GM12892 (cell line): ENCODE results near the gene EFNA5.

Source experiments
- DNase-seq: peaks from one replicate; pipeline ENCODE4 v3.0.0; 2011; ENCODE audit not compliant: insufficient read length
- FAIRE-seq: peaks from 2 replicates; lab custom pipeline; 2011; peaks lifted over from hg19 to GRCh38; lab: Jason Lieb, UNC
- POLR2A ChIP-seq: IDR thresholded peaks from 2 replicates; pipeline ENCODE4 v1.6.1; 2011; ENCODE audit warnings: low read depth, low read length, control low read depth
- POLR2AphosphoS5 ChIP-seq: IDR thresholded peaks from 2 replicates; pipeline ENCODE4 v1.6.1; 2011; ENCODE audit warnings: low read depth, low read length, control low read depth
- TAF1 ChIP-seq: IDR thresholded peaks from 2 replicates; pipeline ENCODE4 v1.6.1; 2011; ENCODE audit warnings: low read depth, mild to moderate bottlenecking, control low read depth, low read length, borderline replicate concordance

EFNA5 gene

DNA sequence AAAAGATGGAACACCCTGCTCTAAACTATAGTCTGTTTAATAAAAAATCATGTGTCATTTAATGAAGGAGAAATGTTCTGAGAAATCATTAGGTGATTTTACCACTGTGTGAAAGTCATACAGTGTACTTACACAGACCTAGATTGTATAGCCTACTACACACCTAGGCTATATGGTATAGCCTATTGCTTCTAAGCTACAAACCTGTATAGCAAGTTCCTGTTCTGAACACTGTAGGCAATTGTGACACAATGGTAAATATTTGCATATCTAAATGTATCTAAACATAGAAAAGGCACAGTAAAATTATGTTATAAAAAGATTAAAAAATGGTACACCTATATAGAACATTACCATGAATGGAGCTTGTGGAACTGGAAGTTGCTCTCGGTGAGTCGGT is 40.6 kb downstream of the EFNA5 start:
- FAIRE-seq, result no peak
- TF ChIP-seq POLR2AphosphoS5 (no peak), TAF1 (no peak), POLR2A (no peak)

GRCh38 chr5:107624235-107624634 is 46.5 kb downstream of the EFNA5 start:
- TF ChIP-seq TAF1 (no peak), POLR2AphosphoS5 (no peak), POLR2A (no peak)
- DNase-seq (no peak), FAIRE-seq (no peak)

More for the DNA sequence above, 40.6 kb downstream of the EFNA5 start:
- DNase-seq, result no peak

- DNase-seq (no peak), FAIRE-seq (no peak)
- TF ChIP-seq POLR2AphosphoS5 (no peak), TAF1 (no peak), POLR2A (no peak)
These were observed 49.6 kb downstream of the EFNA5 start for GRCh38 chr5:107621089-107621488.

DNA sequence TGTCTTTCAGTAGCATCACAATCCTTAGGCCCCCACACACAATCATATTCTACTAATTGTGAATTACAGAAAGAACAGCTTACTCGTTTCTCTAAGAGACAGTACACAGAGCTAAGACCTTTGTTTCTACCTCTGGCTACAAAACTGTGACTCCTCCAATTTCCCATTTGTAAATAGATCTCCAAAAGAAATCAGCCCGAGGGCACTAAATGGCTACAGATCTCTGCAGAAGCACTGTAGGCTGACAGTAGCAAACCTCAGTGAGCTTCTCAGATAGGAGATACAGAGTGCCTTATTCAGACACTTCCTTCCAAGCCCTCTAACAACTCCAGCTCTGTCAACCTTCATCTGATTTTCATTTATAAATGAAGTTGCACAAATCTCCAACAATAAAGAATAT is 51.0 kb downstream of the EFNA5 start:
- TF ChIP-seq POLR2A (no peak), POLR2AphosphoS5 (no peak), TAF1 (no peak)
- no peak for DNase-seq
- FAIRE-seq, result no peak

- FAIRE-seq (no peak), DNase-seq (no peak)
- TF ChIP-seq TAF1 (no peak), POLR2AphosphoS5 (no peak), POLR2A (no peak)
These were observed 52.5 kb downstream of the EFNA5 start for GRCh38 chr5:107618242-107618641.

DNA sequence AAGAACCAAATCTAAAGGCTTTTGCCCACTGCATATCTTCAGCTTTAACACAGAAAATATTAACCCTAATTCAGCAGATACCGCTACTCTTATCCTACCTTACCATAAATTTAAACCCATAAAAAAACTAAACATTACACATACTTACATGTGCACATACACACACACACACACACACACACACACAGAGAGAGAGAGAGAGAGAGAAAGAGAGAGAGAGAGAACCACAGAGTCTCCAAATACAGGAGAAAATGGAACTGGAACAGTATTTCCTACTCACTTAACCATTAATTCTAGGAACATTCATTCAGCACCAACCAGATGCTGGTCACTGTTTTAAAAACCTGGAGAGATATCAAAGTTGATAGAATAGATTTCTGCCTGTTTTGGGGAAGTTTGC is 53.7 kb downstream of the EFNA5 start:
- FAIRE-seq (no peak), DNase-seq (no peak)
- TF ChIP-seq POLR2A (no peak), POLR2AphosphoS5 (no peak), TAF1 (no peak)

- DNase-seq (no peak), FAIRE-seq (no peak)
- TF ChIP-seq POLR2A (no peak), POLR2AphosphoS5 (no peak), TAF1 (no peak)
These were observed 54.5 kb downstream of the EFNA5 start for GRCh38 chr5:107616213-107616612.

GRCh38 chr5:107615299-107615817 is 55.4 kb downstream of the EFNA5 start:
- TF ChIP-seq POLR2A (no peak), POLR2AphosphoS5 (no peak), TAF1 (no peak)
- FAIRE-seq, result no peak
- DNase-seq, result no peak

DNA sequence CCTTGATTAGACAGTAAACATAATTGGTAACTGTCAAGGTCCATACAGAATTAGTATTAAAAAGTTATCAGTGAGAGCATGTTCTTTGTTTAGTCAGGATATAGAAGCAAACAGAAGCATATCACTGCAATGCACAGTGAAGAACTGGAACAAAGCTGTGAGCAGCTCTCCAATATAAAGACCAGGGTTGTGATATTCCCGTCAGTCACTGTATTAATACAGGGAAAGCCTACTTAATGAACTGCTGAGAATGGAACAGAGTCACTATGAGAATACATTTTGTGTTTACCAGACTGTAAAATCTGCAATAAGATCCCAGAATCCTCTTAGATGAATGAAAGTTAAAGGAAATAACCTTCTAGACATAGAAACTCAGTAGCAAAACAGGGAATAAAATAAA is 58.2 kb downstream of the EFNA5 start:
- no peak for FAIRE-seq
- no peak for DNase-seq
- TF ChIP-seq TAF1 (no peak), POLR2A (no peak), POLR2AphosphoS5 (no peak)

DNA sequence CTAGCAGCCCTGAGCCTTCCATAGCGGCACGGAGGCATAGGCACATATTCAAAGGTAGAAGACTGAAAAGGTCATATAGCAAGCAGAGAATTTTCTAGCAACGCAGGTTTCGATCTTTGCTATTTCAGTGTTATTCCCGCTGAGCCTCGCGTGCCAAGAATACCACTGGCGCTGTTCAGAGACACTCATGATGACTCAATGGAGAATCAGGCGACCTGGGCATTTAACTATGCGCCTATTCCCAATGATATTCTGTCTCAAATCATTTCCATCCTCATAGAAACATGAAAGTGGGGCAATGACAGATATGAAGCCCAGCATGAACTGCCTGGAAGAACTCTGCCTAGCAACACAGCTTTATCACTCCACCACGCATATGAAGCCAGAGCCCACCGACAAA is 59.9 kb downstream of the EFNA5 start:
- FAIRE-seq, result no peak

GRCh38 chr5:107607671-107608345 is 62.9 kb downstream of the EFNA5 start:
- FAIRE-seq (no peak), DNase-seq (no peak)
- TF ChIP-seq TAF1, result no peak
- no peak for TF ChIP-seq POLR2AphosphoS5
- TF ChIP-seq POLR2A, result no peak

More for the DNA sequence above, 59.9 kb downstream of the EFNA5 start:
- TF ChIP-seq POLR2AphosphoS5 (no peak), POLR2A (no peak), TAF1 (no peak)
- DNase-seq, result no peak

DNA sequence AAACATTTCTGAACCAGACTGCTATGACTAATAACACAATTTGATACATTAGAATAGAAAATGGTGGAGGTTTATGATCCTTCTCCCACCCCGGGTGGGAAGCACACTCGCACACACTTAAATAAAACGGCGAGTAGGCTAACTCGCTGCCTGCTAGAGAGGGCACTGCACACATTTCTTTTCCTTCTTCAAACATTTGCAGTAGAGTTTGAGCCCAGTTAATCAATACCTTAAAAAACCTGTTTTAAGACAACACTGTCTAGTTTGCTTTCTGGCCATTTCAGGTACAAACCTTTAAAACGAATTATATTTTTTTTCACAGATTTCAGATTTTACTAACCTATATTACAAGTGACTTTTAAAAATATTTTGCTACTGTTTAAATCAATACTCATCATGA is 63.5 kb downstream of the EFNA5 start:
- TF ChIP-seq POLR2A (no peak), POLR2AphosphoS5 (no peak), TAF1 (no peak)
- FAIRE-seq (no peak), DNase-seq (no peak)
